22Rv1 (cell line): ENCODE results near the gene SRC.

Experiments
- ZFX ChIP-seq: fragments of 450-650 bp; IDR thresholded peaks from 2 replicates; pipeline ENCODE4 v1.6.1; 2017; ENCODE audit warnings: antibody characterized with exemption, borderline replicate concordance
- TF ChIP-seq, protein P1 (sequence below): fragments of 450-650 bp; IDR thresholded peaks from 2 replicates; pipeline ENCODE4 v1.5.1; 2017; ENCODE audit warnings: mild to moderate bottlenecking

DNA sequence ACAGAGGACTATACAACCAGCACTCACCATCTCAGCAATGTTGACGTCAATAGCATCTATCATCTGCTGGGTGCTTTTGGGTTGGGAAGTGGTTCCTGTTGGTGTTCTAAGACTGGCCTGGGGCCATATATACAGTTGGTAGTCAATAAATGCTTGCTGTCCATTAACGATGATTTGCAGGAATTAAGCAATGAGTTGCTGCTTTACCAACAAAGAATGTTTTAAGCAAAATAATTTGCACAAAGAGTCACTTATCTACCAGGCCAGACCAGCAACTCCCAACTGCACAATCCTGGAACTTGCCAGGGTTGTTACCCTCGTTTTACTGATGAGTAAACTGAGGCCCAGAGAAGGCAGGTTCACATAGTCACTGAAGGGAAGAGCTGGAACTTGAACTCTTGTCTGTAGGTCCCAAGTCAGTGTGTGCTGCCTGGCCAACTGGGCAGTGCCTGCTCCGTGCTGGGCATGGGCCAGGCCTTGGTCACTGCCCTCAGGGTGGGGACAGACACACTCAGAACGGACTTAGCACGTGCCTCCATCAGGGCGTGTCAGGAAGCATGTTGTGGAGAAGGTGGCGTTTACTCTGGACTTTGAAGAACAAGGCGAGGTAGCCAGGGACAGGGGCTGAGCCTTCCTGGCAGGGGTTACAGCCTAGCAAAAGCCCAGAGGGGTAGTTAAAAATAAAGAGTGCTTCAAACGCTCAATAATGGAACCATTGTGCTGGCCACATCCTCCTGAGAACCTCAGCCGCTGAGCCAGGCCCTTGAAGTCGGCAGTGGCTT is 2.5 kb upstream of the SRC start:
- TF ChIP-seq, protein P1, sequence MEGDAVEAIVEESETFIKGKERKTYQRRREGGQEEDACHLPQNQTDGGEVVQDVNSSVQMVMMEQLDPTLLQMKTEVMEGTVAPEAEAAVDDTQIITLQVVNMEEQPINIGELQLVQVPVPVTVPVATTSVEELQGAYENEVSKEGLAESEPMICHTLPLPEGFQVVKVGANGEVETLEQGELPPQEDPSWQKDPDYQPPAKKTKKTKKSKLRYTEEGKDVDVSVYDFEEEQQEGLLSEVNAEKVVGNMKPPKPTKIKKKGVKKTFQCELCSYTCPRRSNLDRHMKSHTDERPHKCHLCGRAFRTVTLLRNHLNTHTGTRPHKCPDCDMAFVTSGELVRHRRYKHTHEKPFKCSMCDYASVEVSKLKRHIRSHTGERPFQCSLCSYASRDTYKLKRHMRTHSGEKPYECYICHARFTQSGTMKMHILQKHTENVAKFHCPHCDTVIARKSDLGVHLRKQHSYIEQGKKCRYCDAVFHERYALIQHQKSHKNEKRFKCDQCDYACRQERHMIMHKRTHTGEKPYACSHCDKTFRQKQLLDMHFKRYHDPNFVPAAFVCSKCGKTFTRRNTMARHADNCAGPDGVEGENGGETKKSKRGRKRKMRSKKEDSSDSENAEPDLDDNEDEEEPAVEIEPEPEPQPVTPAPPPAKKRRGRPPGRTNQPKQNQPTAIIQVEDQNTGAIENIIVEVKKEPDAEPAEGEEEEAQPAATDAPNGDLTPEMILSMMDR = no peak
- TF ChIP-seq ZFX = no peak
